Stimulated activated CD4-positive, alpha-beta T cell treated with anti-CD3 and anti-CD28 coated beads, Interleukin-4, amount 100 ng/mL, for 48 hours (primary cell): ENCODE measurements around the gene EXOC1.

Experiments
- DNase-seq, 2 donors: peaks; one replicate each; pipeline ENCODE4 v3.0.0-alpha.2; 2020; ENCODE audit warnings: low read depth in 2 of 2

The EXOC1 gene

GRCh38 chr4:55857586-55857985, 4.1 kb downstream of the EXOC1 start:
- DNase-seq, result no peak

- DNase-seq, result no peak
Observed at GRCh38 chr4:55859711-55860110, 6.3 kb downstream of the EXOC1 start.

DNA sequence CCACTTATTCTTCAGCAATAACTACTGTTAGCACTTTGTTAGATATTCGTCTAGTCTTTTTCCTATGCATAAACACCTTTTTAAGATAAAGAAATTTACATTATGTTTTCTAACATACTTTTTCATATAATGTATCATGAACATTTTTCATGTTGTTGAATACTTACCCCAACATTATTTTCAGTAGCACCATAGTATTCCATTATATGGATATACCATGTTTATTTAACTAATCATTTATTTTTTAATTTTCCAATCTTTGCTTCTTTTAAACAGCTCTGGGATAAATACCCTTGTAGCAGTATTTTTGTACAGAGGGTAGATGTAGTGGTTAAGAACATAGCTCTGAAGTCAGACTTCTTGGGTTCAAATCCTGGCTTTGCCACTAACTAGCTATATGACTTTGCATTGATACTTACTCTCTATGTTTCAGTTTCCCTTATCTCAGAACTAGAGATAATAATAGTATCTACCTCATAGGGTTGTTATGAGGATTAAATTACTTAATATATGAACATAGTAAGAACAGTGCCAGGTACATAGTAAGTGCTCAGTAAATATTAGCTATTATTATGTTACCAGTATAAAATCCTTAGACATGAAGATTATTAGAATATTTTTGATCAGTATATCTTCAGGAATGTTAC, 11.3 kb downstream of the EXOC1 start:
- DNase-seq, result no peak

- DNase-seq, result no peak
Observed at GRCh38 chr4:55865228-55865806, 11.9 kb downstream of the EXOC1 start.

DNA sequence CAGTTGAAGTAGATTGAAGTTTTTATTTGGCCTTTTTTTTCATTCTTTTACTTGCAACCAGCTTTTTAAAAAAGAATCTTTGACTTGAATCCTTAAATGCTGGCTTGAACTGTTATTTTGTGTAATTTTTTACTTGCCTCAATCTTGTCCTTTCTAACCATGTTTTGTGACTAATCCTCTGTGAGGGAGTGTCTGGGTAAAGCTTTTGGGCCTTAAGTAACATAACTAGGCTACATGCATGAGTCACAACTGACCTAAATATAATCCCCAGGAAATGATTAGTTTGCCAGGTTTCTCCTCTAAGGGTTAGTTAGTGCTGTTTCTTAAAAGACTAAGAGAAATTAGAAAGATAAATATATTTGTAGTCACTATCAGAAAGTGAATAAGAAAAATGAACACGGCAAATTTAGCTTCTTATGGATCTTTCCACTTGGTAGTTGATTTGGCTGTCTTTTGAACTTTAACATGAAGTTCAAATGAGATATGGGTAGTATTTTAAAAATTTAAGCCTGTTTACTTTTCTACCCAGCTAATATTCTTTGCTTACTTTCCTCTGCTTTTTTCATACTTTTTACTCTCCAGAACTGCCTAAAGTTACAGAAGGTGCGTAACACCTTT, 13.0 kb downstream of the EXOC1 start:
- DNase-seq, result no peak

DNA sequence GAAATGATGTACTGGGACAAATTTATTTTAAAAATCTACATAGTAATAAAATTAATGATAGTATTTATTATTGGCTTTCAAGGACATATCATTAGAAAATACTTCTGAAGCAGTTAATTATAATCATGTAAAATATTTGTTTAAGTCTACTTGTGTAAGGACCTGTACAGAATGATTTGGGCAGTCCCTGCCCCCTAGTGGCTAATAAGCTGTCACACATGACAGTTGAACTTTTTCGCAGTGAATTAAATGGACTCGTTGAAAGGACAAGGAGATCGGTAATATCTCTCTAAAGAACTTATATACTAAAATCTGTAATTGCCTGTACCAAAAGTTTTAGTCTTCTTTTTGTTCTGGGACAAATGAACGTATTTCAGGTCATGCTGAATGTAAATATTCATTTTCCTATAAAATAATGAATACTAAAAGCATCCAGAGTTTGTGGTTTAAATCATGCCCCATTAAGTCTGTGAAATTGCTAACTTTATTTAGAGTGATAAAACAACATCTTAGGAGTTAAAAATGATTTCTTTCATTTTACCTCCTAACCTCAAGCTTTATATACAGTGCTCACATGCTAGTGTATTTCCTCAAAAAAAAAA, 13.6 kb downstream of the EXOC1 start:
- no peak for DNase-seq

DNA sequence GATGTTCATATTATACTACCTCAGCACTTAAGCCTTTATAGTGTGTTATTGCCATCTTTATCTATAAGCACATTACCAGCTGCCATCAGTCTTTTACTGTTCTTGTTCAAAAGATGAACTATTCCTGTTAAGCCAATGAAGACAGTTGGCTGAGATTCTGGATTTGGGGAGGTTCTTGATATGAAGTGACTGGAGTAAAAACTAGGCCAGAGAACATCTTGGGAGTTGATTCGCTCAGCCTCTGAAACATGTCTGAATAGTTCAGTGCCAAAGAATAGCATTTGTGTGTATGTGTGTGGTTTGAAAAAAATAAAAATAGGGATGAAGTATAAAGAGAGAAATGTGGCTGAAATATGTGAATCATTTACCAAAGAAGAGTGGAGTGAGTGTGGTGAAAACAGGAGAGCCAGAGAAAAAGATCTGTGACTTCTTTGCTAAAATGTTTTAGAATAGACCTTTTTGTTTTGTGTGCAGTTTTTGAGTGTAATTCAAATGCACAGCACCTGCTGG, 15.2 kb downstream of the EXOC1 start:
- no peak for DNase-seq

DNA sequence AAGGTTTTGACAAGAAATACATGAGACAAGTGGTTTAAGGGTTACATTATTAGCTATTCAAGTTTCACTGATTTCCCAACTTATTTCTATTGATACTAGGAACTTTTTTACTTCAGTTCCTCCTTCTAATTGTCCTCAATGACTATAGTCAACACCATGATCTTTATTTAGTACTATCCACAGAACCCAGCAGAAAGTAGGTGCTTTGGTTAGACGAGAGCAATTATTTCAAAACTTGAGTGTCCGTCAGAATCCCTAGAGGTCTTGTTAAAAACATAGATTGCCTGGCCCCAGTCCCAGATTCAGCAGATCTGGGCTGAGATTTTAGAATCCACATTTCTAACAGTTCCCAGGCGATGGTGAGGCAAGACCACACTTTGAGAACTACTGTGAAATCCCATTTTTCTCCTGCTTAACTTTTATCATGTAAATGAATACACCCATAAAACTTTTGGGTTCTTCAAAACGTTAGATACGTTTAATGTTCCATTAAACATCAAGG, 17.9 kb downstream of the EXOC1 start:
- no peak for DNase-seq

- DNase-seq, result no peak
Observed at GRCh38 chr4:55874831-55875230, 21.4 kb downstream of the EXOC1 start.

GRCh38 chr4:55876387-55876786, 22.9 kb downstream of the EXOC1 start:
- no peak for DNase-seq

GRCh38 chr4:55879224-55879623, 25.8 kb downstream of the EXOC1 start:
- DNase-seq, result no peak

GRCh38 chr4:55880652-55881280, 27.3 kb downstream of the EXOC1 start:
- DNase-seq, result no peak

GRCh38 chr4:55884093-55884850, 30.8 kb downstream of the EXOC1 start:
- no peak for DNase-seq

GRCh38 chr4:55884851-55885219, 31.4 kb downstream of the EXOC1 start:
- DNase-seq, result no peak

DNA sequence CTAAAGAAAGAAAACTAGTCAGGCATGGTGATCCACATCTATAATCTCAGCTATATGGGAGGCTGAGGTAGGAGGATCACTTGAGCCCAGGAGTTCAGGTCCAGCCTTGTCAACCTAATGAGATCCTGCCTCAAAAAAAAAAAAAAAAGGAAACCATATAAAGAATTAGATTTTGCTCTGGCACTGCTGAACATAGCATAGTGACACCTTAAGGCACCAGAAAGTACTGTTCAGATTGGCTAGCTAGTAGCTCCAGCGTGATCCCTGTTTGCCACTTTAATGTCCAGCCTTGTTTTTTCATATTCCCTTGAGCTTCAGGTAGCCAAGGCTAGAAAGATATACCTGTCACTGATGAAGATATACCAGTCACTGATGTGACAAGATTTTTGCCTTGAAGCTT, 34.1 kb downstream of the EXOC1 start:
- no peak for DNase-seq

DNA sequence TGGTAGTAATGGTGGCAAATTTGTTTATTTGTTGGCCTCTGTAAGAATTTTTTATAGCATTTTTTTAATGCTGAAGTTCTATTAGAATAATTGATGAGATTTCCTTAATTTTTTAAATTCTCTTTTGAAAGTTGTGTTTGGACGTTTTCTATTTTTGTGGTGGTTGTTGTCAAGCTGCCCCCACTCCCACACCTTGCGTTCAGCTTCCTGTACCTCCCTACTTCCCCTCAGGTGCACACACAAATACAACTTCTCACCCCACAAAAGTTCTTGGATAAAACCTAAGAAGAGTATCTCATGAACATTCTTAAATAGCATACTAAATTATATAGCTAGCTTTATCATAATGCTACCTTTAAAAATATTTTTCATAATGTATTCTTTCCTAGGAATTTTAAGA, 38.7 kb downstream of the EXOC1 start:
- no peak for DNase-seq

DNA sequence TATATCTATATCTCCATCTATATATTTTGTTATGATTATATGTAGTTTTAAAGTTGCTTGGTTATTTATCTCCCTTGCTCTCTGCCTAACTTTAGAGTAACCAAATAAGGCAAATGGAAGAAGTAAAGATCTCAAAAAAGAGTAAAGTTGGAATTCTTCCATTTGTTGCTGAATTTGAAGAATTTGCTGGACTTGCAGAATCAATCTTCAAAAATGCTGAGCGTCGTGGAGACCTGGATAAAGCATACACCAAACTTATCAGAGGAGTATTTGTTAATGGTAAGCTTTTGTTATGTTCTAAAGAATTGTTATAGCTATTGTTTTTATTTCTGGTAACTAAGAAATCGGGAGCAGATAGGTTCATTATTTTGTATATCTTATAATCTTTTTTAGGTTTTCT, 43.2 kb downstream of the EXOC1 start:
- DNase-seq, result no peak

- no peak for DNase-seq
Observed at GRCh38 chr4:55902677-55903076, 49.2 kb downstream of the EXOC1 start.

GRCh38 chr4:55903577-55903976, 50.1 kb downstream of the EXOC1 start:
- DNase-seq, result no peak

- no peak for DNase-seq
Observed at GRCh38 chr4:55904576-55904975, 51.1 kb downstream of the EXOC1 start.

DNA sequence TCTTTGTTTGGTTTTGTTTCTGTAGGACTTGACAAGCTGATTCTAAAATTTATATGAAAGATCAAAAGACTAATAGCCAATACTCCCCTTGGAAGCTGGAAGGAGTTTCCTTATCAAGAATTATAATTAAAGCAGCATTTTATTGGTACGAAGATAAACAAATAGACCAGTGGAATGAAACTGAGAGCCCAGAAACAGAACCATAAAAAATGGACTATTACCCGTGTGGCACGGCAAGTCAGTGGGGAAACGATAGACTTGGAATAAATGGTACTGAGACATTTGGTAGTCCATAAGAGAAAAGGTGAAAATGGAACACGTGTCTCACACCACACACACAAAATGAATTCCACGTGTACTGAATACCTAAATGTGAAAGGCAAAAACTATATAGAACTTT, 52.9 kb downstream of the EXOC1 start:
- no peak for DNase-seq

- DNase-seq, result no peak
Observed at GRCh38 chr4:55906989-55907388, 53.5 kb downstream of the EXOC1 start.
